Inflammatory macrophage (primary cell): ENCODE results near the gene TSHZ2.

Source experiments
- DNase-seq, 2 donors: peaks; one replicate each; pipeline ENCODE4 v3.0.0-alpha.2; 2020 to 2022

TSHZ2 gene

DNA sequence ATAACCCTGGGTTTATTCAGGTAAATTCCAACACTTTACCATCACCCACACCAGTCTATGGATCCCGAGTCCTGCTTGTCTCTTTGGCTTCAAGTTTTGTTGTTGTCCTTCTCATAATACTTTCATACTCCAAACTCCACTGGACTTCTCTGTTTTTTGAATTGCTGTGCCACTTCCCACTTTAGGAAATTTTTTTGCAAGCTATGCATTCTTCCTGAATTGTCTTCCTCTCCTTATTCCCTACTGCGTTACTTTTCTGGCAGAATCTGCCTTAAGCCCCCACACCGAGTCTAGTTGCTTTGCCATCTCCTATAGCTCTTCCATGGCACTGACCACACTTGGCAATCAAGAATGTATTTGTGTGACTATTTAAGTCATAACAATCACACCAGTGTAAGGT is 96.1 kb downstream of the TSHZ2 start:
- DNase-seq: no peak

DNA sequence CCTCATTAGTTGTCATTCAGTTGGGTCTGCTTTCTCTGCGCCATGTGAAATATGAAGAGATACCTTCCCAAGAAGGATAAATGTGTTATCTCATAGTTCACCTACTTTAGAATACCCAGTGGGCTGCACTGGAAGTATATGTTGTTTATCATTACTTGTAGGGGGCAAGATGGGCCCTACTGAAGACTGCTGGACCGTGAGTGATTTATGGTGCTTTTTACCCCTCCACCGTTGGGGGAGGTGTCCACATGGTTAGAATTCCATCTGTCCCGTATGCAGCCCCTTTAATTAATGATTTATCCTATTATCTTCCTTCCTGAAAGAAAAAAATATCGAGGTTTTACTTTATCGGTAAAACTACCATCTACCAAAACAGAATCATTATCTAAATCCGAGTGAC is 97.0 kb downstream of the TSHZ2 start:
- no peak for DNase-seq

DNA sequence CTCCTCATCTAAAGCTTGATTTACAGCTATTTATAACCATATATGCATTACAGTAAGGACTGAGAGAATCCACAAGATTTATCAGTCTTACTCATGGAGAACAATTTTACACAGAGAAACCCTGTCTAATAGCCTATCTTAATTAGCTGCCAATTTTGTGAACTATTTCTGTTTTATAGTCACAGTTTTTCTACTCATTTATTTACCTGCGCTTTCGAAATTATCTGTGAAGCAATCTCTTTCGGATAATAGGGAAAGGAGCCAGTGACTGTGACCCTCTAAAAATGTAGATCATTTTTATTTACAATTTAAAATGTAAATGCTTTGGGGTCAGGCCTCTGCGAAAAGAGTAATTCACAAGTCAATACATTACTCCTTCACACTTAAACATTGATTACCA is 98.1 kb downstream of the TSHZ2 start:
- DNase-seq: no peak

DNA sequence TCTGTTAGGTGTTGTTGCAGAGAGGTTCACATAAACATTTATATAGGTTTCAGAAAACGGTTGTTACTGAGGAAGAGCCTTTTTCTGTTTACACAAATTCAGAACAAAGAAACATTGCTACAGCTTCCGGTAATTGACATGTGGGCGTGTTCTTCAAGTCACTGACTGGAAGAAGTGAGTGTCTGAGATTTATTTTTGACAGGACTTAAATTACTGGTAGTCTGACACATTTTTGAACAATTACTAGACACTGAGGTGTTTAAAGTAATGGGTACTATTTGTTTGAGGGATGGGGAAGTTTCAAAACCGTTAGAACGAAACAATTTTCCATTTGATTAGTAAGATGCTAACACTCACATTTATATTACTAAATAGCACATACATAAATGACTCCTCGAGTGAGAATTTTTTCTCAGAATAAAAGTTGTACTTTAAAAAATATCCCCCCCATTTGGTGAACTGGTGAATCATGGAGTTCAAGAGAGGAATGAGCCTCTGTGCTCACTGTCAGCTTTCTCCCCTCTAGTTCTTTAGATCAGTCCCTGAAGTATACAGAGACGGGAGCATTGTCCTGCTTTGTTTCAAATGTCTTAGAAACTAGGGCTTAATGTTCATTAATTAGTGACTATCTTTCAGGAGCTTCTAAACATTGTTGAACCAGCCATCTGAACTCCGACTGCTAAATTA is 98.7 kb downstream of the TSHZ2 start:
- peak; percentile 0 to 14 for DNase-seq

DNA sequence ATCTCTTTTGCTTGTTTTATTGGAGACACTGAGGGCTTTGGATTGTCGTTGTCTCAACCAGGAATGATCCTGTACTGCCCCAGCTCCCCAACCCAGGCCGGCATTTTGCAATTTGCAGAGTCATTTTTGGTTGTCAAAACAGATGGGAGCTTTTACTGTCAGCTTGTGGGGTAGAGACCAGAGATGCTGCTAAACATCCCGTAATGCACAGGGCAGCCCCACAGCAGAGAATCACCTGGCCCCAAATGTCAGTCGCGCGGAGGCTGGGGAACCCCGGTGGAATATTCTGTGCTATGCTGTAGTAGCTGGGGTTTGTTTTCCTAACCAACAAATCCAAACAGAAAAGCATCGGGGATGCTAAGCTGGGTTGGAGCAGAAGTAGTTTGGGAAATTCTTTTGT is 99.7 kb downstream of the TSHZ2 start:
- DNase-seq: no peak

DNA sequence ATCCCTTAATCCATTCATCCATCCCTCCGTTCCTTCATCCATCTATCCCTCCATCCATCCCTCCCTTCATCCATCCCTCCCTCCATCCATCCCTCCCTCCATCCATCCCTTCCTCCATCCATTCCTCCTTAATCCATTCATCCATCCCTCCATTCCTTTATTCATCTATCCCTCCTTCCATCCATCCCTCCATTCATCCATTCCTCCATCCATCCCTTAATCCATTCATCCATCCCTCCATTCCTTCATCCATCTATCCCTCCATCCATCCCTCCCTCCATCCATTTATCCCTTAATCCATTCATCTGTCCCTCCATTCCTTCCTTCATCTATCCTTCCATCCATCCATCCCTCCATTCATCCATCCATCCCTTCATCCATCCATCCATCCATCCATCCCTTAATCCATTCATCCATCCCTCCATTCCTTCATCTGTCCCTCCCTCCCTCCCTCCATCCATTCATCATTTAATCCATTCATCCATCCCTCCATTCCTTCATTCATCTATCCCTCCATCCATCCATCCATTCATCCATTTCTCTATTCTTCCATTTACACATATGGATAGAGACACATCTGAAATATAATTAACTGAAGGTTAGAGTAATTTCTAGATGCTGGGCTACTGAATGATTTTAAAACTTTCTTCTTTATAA is 100.9 kb downstream of the TSHZ2 start:
- DNase-seq: no peak

DNA sequence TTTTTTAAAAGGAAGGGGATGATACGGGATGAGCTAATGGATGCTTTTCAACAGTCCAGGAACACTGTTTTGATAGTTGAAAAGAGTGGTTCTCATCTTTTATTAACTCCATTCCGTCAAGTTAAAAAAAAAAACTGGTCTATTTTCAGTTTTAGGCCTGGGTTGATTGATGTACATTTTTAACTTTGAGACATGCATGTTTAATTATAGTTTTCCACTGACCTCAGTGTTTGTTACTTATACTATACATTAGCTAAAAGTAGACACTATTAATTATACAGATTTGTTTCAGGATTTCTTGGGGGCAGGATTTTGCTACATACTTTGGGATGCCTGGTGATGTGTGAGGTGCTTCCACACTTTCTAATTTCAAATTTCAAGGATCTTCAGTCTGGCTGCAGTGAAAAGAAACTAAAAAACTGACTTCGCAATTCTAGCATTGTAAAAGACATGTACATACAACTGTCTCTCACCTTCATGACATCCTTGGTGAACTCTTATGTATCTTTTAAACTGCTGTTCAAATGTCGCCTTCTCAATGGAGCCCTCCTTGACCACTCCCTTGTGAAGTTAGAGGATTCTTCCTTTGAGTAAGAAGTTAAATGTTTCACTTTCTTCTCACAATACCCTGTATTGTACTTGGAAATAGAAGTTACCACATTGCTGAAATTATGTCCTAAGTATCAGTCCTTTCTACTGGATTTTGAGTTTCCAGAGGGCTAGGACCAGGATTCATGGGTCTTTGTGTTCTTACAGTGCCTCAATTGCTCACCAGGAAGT is 101.7 kb downstream of the TSHZ2 start:
- DNase-seq: no peak

DNA sequence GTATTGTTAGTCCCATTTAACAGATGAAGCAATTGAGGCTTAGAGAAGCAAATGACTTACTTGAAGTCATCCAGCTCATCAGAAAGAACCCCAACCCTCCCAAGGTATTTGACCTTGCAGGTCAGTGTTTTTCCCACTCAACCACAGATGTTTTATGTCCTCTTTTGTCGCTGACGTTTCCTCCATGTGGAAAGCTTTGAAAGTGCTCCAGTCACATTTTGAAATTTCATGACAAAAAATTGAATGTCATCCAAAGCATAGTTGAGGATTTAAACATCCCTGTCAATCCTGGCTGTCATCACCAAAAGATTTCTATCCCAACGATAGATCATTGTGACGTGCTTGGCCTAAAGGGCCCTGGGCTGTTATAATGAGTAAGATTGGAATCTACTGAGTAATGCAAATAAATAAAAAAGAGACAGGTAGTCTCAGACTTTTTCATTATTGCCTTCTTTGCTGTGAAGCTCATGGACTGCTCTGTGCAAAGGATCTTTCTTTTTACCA is 102.7 kb downstream of the TSHZ2 start:
- no peak for DNase-seq

DNA sequence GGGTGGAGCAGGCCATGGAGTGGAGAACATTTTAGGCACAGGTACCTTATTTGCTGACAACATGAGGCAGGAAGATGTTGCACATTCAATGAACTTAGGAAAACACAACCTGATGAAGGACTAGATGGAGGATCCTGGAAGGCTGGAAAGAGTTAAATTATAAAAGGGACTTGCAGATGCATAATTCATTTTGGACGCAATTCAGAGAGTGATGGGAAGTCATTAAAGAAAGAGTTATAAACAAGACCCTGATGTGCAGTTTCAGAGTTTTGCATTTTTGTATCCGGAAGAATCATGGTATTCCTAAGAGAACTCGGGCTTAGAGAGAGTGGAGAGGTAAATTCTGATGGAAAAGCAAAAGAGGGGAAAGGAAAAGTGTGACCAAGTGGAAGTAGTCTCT is 104.5 kb downstream of the TSHZ2 start:
- no peak for DNase-seq

DNA sequence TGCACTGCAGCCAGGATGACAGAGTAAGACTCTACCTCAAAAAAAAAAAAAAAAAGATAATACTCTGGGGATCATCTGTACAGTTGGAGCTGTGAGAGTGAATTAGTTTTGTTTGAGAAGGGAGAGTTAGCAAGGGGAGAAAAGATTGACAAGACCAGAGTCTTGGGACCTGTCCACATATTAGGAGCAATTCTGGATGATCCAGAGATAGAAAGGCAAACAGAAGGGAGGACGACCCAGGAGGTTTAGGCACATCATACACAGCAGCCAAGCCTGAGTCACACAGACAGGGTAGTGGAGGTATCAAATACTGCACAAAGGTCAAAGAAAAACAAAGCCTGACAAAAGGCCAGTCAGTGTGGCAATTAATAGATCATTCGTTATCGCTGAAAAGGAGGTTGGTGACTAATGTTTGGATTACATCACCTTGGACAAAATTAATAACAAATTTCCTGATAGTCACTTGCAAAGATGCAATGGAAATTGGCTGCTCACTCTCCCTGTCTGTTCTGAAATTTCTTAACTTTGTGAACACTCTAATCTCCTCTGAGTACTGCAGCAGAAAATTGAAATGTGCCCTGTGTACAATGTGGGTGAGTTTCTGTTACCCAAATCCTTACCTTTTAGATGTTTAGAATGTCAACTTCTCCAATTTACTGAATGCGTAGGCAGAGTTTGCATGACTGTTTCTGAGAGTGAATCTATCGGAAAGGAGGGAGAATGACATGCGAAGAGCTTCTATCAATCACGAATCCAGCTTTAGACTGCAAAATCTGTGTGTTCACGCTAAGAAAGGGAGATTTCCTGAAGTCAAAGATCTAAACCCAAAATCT is 105.4 kb downstream of the TSHZ2 start:
- no peak for DNase-seq

DNA sequence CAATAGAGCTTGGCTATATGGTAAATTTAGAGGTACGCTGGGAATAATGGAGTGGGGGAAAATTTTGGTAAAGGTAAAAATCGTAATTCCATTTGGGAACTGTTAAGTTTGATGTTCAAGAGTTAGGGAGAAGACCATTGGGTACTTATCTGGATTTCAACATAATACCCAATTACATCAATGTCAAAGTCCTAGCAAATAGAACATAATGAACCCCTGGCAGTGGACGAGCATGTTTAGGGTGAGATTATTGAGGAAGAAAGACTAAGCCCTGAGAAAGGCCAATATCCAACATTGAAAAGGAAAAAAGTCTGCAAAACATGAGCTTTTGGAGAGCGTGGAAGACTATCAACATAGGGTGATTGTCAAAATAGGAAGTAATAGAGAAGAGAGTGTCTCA is 106.6 kb downstream of the TSHZ2 start:
- DNase-seq: no peak

DNA sequence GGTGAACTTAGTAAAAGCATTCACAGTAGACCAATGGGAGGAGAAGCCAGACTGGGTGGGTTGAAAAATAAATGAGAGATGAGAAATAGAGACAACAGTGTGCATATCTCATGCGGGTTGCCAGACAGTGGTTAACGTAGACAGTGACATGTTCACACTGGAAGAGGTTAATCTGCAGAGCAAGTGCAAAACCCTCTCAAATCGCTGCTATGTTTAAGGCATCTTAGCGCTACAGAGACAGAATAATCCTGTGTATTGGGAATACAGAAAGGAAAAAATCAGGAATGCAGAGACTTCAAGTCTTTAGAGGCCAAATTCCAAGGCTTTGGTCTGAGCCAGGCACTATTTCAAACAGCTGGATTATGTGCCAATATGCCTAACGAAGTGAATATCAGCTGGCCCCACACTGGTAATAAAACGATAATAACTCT is 107.1 kb downstream of the TSHZ2 start:
- DNase-seq: no peak

DNA sequence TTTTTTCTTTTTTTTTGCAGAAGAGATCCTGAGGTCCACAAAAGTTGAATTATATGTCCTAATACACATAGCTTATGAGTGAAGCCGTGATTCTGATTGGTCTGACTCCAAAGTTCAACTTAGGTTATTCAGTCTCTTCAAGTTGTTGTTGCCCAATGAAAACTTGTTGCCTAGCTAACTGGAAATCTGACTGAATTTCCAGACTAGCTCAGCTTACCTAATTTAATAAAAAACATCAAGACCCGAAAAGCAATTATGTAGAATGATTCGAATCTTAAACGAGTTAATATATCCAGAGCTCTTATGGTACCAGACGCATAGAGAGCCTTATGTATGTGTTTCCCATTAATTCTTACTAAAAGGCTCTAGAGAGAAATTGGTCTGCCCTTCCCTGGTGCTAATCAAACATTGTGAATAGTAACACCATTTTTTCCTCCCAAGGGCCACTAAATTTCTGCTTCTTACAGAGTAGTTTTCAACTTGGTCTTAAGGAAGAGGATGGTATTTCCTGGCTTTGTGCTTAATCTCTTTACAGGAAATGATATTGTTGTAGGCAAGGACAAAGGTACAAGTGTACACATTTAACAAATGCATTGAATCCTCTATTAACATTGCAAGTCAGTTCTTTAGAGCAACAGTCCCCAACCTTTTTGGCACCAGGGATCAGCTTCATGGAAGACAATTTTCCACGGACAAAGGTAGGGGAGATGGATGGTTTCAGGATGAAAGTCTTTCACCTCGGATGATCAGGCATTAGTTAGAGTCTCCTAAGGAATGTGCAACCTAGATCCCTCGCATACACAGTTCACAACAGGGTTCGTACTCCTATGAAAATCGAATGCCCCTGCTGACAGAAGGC is 107.9 kb downstream of the TSHZ2 start:
- DNase-seq: no peak

DNA sequence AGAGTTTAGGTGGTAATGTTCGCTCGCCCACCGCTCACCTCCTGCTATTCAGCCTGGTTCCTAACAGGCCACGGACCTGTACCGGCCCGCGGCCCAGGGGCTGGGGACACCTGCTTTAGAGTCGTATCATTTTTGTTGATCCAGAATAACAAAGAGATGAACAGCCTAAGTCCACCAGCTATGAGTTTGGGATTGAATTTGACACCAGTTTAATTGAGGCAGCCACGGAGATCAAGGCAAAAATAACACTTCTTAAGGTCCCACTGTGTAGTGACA is 108.5 kb downstream of the TSHZ2 start:
- no peak for DNase-seq

DNA sequence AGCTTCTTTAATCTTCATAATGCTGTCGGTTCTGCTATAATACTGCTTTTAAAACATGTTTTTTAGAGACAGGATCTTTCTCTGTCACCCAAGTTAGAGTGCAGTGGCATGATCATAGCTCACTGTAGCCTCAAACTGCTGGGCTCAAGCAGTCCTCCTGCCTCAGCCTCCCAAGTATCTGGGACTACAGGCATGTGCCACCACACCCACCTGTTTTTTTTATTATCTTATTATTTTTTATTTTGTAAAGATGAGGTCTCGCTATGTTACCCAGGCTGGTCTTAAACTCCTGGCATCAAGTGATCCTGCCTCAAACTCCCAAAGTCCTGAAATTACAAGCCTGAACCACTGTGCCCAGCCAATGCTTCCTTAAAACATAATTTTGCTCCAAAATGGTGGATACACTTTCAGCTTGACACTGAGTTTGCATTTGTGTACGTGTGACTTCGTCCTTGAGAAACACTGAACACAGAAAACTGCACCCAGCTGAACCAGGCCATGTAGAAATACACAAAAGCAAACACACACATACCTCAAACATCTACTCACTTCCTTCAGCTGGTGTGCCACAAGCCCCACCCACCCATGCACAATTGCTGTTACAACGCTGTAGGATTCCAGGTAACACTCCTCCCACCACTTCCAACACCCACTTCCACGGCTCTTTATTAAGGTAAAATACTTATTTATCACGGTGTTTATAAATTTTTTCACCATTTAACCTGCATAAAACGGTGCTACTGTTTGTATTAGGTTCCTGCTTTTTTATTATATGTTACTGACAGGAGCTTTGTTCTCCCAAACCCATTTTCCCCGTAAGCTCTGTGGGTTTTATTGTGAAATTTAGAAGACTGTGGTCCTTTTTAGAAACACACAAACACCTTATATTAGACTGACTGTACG is 109.1 kb downstream of the TSHZ2 start:
- DNase-seq: no peak

DNA sequence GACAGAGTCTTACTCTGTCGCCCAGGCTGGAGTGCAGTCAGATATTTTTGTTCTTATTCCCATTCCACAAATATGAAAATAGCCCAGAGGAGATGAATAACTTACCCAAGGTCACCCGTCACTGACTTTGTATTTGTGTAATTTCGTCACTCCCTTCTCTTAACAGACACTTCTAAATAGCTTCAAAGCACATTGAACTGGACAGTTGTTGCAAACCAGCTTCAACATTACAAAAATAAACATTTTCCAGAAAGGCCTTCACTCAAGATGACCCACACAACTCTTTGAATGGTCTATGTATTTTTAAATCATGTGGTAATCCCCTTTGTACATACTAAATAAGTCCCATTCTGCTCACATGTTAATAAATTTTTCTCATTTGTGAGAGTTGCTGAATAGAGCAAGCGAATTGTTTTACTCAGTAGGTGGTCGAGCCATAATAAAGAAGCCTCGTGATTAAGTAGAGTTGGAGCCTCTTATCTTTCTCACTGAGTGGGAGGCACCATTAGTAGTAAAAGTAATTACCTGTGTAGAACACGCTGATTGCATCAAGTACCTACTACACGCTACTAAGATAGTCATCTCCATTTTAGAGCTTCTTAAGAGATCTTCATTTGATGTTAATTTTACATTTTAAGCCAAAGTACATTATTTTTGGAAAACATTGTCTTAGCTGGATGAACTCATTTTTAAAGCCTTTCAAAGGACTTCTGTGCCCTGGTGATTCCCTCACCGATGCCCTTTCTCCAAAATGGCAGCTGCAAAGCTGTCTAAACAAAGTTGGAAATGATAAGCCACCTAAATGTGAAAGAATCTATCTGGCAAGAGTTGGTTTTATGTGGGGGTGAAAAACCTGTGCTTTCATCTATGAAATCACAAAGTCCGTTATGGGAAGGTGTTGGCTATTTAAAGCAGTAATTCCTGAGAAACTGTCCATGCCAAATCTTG is 110.0 kb downstream of the TSHZ2 start:
- DNase-seq: no peak

DNA sequence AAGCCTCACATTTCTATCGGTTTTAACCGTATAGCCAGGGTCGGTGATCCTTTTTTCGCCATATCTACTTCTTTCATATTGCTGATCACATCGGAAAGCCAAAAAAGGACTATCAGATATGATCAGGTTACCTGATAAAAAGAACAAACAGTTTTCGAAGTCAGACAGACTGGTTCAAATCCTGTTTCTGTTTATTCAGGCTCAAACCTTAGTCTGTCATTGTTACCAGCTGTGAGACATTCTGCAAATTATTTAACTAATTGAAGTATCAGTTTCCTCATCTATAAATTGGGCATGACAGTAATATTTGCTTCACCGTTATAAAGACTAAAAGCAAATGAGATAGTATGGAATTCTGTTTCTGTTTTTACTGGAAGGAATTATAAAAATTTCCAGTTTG is 111.3 kb downstream of the TSHZ2 start:
- no peak for DNase-seq

DNA sequence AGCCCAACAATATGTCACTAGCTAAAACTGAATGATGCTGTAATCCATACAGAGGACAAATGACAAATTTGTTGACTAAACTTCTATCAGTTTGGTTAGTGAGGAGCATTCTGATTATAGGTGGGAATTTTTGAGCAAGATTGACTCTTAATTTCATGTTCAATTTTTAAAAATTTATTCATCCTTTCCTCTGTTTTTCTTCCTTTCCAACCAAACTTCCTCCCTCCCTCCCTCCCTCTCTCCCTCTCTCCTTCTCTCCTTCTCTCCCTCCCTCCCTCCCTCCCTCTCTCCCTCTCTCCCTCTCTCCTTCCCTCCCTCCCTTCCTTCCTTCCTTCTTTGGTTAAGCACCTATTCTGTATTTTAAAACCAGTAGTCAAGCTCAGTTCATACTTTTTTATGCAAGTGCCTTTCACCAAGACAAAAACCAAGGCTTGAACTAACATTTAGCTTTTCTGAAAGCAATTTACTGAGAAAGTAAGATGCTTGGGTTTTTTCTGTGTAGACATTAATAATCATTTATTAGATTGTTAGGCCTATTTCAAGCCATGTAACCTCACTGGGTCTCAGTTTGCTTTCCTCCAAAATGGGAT is 112.3 kb downstream of the TSHZ2 start:
- no peak for DNase-seq

DNA sequence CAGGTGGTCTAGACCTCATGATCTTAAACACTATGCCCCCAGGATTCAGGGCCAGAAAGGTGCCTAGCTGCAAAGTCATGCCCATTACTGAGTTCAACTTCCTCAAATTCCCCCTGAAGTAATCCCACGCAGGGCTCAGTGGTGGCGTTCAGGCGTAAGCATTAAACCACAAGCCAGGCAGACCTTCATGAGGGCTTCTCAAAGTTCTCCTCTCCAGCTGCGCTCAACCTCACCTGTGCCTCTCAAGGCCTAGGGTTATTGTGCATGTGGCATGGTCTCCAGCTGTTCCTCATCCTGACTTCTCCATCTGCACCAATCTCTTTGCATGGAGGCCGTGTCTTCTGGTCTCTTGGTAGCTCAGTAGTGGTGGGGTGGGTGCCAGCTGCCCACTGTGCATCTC is 113.6 kb downstream of the TSHZ2 start:
- DNase-seq: peak in 1 of 2 donors; percentile 1
